Colonic mucosa (tissue), 4 donors: ENCODE measurements around the gene WNK2. TPM values are rescaled to one million over a fixed set of nuclear protein-coding genes. Genes with fewer than 3 reads are reported as not detected.

ENCODE experiments used
- DNase-seq: peaks from one replicate; pipeline ENCODE4 v3.0.0-alpha.2; 2020
- H3K27ac ChIP-seq: fragments of 200-600 bp; one replicate; pipeline ENCODE4 v1.8.0; 2021
- H3K27me3 ChIP-seq: fragments of 200-600 bp; one replicate; pipeline ENCODE4 v1.8.0; 2021
- H3K36me3 ChIP-seq: fragments of 200-600 bp; one replicate; pipeline ENCODE4 v1.8.0; 2021
- H3K4me1 ChIP-seq: fragments of 200-600 bp; one replicate; pipeline ENCODE4 v1.8.0; 2021; ENCODE audit warnings: mild to moderate bottlenecking
- H3K4me3 ChIP-seq: fragments of 200-600 bp; one replicate; pipeline ENCODE4 v1.8.0; 2021
- H3K9ac ChIP-seq, 2 donors: one replicate each; pipeline ENCODE4 v1.7.0; 2013; ENCODE audit warnings: control low read depth in 2 of 2, low read depth in 2 of 2, low read length in 2 of 2
- H3K9me3 ChIP-seq: fragments of 200-600 bp; one replicate; pipeline ENCODE4 v1.8.0; 2021
- intact Hi-C: fragments of 100-400 bp; cut with DNase I; formaldehyde crosslinking; loops from one replicate; pipeline ENCODE4 v1.14.1; 2022
- total RNA-seq, 2 donors: library from RNA; stranded (reverse); fragmentation: NEBNext Ultra II Directional in 1 of 2; extraction: Animal tissue kit (Norgen Biotek cat#: 25700) in 1 of 2; gene quantifications; one replicate each; pipeline ENCODE4 v1.2.1, GENCODE V29; 2021
- TF ChIP-seq, protein P1 (sequence below): fragments of 200-600 bp; IDR thresholded peaks from one replicate; pipeline ENCODE4 v1.8.0; 2022; ENCODE audit warnings: antibody characterized with exemption, mild to moderate bottlenecking
- donor health status: healthy.
- donor health status: DM: no; HTN: no; CAD: no.
- donor health status: DM: no; HTN: no; CAD: no.

WNK2 gene
- total RNA-seq, 2 donors from 2014 or later = 161 to 238 TPM

DNA sequence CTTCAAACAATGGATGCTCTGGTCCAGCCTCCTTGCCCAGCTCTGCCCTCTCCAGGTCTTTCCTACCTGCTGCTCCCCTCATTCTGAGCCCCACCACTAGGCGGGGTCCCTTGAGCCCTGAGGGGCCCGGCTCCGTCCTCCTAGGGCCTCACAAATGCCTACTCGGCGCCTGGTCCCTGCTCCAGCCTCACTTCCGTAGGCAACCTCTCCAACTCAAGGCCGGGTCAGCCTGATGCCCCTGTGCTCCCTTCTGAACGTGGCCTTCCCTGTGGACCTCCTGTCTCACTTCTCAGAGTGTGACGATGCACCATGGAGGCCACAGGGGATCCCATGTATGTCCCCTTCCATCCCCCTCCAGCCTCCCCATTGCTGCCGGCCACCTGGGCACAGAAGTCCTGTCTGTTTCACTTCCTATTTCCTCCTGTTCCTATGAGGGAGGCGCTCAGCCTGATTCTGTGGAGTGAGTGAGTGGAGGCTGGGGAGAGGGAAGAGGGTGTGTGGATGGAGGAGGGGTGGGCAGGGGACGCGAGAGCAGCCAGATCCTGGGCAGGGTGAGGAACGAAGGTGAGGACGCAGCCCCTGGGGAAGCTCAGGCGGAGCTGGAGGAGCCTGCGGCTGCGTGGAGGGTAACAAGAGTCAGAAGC is 140.4 kb downstream of the WNK2 start:
- no peaks in the 10 kb centered on the region for H3K9me3 ChIP-seq
- H3K9ac ChIP-seq = no peak overlapping the region
- no peak overlapping the region for H3K4me3 ChIP-seq
- no peak overlapping the region for H3K27ac ChIP-seq
- no peaks in the 10 kb centered on the region for H3K36me3 ChIP-seq
- TF ChIP-seq, protein P1, sequence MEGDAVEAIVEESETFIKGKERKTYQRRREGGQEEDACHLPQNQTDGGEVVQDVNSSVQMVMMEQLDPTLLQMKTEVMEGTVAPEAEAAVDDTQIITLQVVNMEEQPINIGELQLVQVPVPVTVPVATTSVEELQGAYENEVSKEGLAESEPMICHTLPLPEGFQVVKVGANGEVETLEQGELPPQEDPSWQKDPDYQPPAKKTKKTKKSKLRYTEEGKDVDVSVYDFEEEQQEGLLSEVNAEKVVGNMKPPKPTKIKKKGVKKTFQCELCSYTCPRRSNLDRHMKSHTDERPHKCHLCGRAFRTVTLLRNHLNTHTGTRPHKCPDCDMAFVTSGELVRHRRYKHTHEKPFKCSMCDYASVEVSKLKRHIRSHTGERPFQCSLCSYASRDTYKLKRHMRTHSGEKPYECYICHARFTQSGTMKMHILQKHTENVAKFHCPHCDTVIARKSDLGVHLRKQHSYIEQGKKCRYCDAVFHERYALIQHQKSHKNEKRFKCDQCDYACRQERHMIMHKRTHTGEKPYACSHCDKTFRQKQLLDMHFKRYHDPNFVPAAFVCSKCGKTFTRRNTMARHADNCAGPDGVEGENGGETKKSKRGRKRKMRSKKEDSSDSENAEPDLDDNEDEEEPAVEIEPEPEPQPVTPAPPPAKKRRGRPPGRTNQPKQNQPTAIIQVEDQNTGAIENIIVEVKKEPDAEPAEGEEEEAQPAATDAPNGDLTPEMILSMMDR = no peak
- peak; percentile 16 for DNase-seq
- no peaks in the 10 kb centered on the region for H3K27me3 ChIP-seq
- no peaks in the 10 kb centered on the region for H3K4me1 ChIP-seq
- intact Hi-C loops = no loop called here

- H3K4me1 ChIP-seq = no peaks in the 10 kb centered on the region
- no peak overlapping the region for H3K27ac ChIP-seq
- H3K27me3 ChIP-seq = no peaks in the 10 kb centered on the region
- H3K9ac ChIP-seq = no peak overlapping the region
- intact Hi-C loops = no loop called here
- TF ChIP-seq, protein P1 = no peak
- no peak overlapping the region for H3K4me3 ChIP-seq
- H3K36me3 ChIP-seq = no peaks in the 10 kb centered on the region
- no peaks in the 10 kb centered on the region for H3K9me3 ChIP-seq
- DNase-seq = no peak
Measured at GRCh38 chr9:93325307-93326035, 141.5 kb downstream of the WNK2 start.

GRCh38 chr9:93326056-93326455 is 142.1 kb downstream of the WNK2 start:
- H3K4me1 ChIP-seq = no peaks in the 10 kb centered on the region
- TF ChIP-seq, protein P1 = no peak
- H3K36me3 ChIP-seq = no peaks in the 10 kb centered on the region
- H3K4me3 ChIP-seq = no peak overlapping the region
- DNase-seq = no peak
- H3K9me3 ChIP-seq = no peaks in the 10 kb centered on the region
- no peak overlapping the region for H3K27ac ChIP-seq
- no peaks in the 10 kb centered on the region for H3K27me3 ChIP-seq
- intact Hi-C loops = no loop called here
- H3K9ac ChIP-seq = no peak overlapping the region

DNA sequence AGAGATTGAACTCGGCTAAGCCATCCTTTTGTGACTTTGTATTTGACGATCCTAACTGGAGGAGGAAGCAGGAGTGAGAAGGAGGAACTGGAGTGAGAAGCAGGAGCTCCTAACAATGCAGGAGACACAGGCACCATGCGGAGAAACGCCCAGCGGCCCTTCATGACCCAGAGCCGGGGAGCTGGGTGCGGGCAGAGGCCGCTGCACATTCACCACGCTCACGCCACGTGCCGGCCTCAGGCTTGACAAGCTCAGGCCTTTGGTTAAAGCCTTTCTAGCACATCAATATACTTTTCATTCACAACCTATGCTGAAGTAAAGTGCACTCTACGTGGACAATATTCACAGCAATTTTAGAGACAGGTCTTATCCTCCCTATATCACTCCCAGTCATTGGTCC is 142.7 kb downstream of the WNK2 start:
- Histone ChIP-seq H3K9me3 (no peaks in the 10 kb centered on the region), H3K9ac (no peak overlapping the region), H3K36me3 (no peaks in the 10 kb centered on the region), H3K27ac (no peak overlapping the region), H3K4me3 (no peak overlapping the region), H3K4me1 (no peaks in the 10 kb centered on the region), H3K27me3 (no peaks in the 10 kb centered on the region)
- no peak for DNase-seq
- intact Hi-C loops = no loop called here
- TF ChIP-seq, protein P1 = no peak

DNA sequence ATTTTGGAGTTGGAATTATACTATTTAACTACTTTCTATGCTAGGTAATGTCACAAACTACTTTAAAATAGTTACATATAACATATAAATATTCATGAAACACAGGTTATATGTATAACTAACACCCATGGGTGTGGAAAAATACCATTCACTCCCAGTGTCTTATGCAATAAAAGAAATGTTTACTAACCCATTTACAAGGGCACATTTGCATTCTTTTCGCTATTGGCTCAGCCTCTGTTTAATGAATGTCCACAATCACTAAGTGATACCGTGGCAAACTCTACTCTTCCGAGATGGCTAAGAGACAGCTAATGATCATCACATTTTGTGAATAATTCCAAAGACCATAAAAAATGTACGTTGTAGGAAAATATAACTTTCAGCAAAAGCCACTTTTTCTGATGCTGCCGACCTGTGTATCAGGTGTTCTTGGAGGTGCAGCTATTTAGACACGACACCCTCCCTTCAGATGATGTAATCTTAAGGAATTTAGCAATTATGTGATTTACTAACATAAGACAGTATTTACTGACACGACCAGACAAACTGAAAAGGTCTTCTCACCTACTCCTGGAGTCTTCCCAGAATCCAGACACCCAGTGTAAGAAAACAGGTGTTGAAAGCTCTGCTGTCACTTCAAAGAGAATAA is 145.8 kb downstream of the WNK2 start:
- Histone ChIP-seq H3K9me3 (no peaks in the 10 kb centered on the region), H3K4me1 (no peaks in the 10 kb centered on the region), H3K27me3 (no peaks in the 10 kb centered on the region), H3K4me3 (no peak overlapping the region), H3K36me3 (no peaks in the 10 kb centered on the region), H3K27ac (no peak overlapping the region), H3K9ac (no peak overlapping the region)
- no peak for DNase-seq
- TF ChIP-seq, protein P1 = no peak
- intact Hi-C loops = no loop called here
